GM19351 (cell line): ENCODE data around the gene NAALADL2.
A peak's percentile ranks its signal among the peaks of the same experiment; 100 is the strongest.

Source experiments
- ATAC-seq: cut with Tn5 transposase; IDR thresholded peaks from one replicate; pipeline ENCODE4 v1.9.1; 2021; ENCODE audit warnings: mild to moderate bottlenecking, moderate library complexity; ENCODE audit not compliant: unreplicated experiment

The NAALADL2 gene

DNA sequence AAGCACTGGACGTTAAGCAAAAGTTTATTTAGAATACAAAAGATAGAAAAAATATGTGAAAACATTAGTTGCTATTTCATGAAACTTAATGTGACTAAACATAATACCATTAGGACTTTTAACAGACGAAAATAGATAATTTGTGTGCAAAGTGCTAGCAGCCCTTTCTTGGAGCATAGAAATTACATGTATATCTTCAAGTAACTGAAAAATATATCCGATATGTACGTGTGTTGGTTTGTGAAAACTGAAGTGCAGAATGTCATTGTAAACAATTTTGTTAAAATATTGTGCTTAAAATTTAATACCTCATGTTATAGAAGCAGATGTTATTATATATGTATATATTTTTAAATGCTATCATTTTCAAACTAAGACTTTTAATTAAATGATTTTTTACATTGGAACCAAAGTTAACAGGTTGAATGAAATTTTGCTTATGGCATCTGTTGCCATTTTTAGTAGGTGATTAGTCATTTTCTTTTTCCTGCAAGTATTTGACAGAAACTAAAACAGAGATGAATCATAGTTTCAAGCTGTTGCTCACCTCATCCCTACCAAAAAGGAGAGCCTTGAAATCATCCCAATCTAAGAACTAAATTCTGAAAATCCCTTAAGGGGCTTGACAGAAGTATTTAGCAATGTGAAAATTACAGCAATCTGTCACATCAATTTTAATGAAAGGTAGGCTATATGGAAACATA is 334.8 kb downstream of the NAALADL2 start:
- ATAC-seq = peak; percentile 80

DNA sequence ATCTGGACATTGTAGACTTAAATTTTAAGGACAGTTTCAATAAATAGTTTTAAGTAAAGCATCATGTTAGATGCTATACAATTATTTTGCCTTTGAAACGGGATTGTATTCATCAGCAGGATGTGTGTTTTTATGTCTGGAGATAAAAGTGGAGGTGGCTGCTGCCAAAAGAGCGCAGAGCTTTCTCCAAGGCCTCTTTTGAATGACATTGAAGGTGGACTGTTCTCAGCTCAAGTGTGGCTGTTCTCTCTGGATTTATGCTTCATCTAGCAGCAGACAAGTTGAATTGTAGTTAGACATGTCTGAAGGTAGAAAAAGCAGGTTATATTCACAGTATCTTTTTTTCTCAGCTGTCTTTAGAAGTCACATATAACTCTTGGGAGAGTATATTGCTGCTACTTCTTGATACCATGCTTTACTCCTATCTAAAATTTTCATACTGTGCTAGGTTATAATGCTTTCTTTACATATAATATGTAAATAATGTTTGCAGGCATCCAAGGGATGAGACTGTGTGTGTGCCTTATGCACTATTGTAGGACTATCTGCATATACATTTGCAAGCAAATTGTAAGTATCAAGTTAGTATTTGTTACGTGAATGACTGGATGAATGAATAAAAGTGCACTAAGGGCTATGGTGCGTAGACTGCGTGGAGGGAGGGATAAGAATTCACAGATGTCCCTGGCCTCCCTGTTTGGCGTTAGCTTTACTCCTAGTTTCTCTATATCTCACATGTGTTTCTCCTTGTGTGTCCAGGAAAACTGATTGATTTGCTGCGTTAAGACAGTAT is 340.1 kb downstream of the NAALADL2 start:
- no peak for ATAC-seq

DNA sequence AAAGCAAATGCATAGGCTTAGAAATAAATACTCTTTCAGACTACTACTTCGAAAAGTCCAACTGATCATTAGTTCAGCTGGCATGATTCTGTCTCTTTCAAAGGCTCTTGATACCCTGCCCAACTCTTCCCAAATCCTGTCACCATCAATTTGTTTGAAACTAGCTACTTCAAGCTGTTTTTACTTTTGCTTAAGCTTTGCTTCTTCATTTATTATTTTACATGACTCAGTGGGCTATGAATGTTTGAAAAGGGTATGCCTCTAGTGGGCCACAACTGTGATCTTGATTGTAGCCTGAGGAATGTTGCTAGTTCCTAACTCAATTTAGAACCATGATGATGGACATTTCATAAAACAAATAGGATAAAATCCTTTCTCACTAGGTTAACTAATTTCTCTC is 340.8 kb downstream of the NAALADL2 start:
- ATAC-seq = no peak

DNA sequence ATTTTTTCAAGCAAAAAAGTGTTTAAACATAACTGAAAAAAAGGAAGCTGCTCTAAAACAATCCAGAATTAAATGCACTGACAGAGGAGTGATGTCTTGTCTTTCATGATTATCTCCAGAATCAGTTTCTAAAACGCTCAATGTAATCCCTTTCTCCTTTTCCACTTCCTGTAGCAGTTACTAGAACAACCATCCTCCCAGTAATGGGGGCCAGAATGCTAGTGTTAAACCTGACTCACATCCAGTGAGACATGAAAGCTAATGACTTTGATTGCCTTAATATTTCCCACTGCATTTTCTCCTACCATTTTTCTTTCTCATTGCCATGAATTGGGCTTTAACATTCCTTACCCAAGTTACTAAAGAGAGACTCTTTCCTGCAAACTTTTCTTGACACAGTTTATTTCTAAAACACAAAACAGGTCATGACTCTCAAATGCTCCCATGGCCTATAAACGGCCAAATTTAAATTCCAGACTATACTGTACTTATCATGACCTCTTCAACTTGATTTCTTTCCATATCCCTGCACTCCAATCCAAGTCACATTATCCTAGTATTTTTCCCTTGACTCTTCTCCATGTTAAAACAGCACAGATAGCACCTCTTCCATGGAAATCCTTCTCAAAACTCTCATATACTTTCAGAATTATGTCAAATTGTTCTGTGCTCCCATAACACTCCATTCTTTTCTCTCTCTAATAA is 341.4 kb downstream of the NAALADL2 start:
- no peak for ATAC-seq

- no peak for ATAC-seq
These were observed 348.2 kb downstream of the NAALADL2 start for GRCh38 chr3:175207361-175207760.

DNA sequence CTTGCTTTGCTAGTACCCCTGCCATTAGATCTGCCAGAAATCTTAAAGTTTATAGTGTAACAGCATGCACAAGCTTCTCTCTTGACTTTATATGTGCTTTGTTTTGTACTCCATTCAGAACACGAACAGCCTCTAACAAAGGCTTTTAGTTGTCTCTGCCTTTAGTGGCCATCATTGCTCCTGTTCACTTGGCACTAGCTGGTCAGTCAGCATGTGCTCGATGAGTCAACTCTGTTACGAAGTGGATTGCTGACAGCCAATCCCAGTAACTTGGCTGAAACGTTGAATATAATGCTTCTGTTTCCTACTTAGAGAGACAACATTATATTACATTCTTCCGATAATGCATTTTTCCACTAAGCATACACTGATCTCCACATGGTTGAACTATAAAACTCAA is 349.2 kb downstream of the NAALADL2 start:
- ATAC-seq = no peak

GRCh38 chr3:175211466-175211865 is 352.3 kb downstream of the NAALADL2 start:
- no peak for ATAC-seq

- ATAC-seq = no peak
These were observed 353.8 kb downstream of the NAALADL2 start for GRCh38 chr3:175212896-175213295.

- ATAC-seq = no peak
These were observed 355.1 kb downstream of the NAALADL2 start for GRCh38 chr3:175214216-175214615.

DNA sequence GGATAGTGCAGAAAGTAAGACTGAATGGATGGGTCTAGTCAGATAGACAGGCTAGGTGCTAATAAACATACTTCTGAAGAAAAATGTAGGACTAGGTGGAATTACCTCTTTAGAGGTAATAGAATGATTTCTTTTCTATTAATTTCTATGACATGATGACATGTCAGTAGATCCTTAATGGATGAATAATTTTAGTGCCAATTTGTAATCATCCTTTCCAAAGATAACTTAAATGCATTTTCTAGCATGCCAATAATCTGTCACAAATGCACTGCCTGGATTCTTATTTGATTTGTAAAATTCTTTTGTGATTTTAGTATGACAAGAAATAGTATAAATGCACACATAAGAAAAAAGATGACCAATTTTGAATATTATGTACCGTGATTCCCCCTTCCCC is 356.7 kb downstream of the NAALADL2 start:
- ATAC-seq = no peak

DNA sequence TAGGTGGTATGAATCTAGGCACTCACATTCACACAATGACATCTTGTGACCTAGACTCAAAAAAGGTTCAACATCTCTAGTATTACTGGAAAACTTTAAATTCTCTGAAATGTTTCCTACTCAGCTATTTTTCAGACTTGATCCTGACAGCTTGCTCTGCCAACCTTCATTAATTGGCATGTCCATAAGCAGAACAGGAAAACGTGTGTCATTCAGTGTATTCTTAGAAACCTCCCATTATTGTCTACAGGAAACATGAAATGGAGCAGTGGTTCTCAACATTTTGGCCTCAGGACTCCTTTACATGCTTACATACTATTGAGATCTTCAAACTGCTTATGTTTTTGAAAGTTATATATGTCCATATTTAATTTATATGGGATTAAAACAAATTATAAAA is 363.2 kb downstream of the NAALADL2 start:
- ATAC-seq = no peak

GRCh38 chr3:175224051-175224450 is 364.9 kb downstream of the NAALADL2 start:
- ATAC-seq = no peak

GRCh38 chr3:175226444-175226843 is 367.3 kb downstream of the NAALADL2 start:
- no peak for ATAC-seq

GRCh38 chr3:175227126-175227525 is 368.0 kb downstream of the NAALADL2 start:
- no peak for ATAC-seq

DNA sequence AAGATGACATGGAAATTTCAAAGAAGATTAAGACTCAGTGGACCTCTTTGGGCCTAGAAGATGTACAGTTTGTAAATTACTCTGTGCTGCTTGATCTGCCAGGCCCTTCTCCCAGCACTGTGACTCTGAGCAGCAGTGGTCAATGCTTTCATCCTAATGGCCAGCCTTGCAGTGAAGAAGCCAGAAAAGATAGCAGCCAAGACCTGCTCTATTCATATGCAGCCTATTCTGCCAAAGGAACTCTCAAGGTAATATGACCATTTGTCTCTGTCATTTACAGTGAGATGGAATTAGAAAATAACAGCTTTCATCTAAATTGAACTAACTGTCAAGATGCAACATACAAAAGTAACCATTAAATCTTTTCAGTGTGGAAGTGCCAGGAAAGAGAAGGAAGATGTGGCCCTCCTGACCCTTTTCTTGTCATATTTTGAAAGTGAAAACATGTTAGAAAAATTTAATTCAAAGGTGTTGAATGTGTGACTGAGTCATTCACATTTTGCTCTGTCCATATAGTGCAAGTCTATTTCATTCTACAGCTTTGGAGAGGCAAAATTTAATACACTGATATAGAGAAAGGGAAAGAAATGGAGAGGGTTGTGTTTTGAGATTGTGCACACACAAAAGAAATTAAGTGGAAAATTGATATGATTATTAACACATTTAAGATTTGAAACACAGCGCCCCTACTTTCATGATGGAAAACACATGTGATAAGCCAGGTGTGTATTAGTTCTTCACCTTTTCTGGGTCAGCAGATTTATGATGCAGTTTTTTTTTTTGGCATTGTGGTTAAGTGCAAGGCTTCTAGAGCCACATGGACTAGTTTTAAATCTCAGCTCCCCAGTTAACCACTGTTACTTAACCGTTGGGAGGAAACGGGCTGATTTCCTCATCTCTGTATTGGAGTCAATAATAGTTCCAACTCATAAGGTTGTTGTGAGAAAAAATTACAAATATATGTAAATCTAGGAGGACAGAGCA is 375.1 kb downstream of the NAALADL2 start:
- no peak for ATAC-seq

DNA sequence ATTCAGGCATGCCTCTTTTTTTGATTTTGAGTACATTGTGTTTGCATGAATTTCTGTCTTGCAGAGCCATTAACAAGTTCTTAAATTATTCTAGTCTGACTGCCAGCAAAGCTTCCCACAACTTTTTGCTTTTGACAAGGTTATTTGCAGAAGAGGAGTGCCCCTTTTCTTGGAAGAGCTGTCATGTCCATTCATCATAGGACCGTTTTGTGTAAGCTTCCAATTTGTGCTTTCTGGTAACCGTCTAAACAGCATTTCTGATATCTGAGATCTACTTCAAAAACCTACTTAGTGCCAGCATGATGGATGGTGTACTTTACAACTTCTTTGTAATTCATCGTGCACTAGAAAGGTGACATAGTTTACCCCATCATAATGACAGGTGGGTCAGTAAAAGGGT is 379.7 kb downstream of the NAALADL2 start:
- ATAC-seq = no peak

DNA sequence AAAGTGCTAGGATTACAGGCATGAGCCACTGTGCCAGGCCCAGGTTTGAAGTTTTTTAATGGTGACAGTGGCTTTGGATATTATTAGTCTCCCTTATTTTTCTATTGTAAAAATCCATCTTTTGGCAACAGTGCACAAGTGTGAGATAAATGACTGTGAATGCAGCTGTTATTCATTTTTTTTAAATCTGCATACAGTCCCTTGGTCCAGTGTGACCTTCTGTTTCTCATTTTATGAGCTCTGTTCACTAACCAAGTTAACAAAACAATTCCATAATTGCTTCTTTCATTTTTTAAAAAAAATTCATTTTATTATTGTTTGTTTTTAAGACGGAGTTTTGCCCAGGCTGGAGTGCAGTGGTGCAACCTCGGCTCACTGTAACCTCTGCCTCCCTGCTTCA is 381.8 kb downstream of the NAALADL2 start:
- ATAC-seq = no peak

DNA sequence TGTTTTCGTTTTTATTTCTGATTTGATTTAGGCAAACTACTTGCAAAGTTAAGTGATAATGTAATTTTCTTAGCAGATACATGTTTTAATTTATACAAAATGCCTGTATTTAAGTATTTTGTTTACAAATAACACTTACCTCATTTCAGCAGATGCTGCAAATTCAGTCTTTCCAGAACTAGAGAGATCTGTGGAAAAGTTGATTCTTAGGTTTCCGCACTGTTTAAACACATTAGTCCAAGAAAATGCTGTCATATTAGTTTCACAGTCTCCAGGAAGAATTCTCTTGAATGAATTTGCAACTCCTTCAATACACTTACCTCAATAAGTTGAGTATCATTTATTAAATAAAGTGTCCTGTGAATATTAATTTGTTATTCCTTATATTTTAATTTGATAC is 383.1 kb downstream of the NAALADL2 start:
- no peak for ATAC-seq

DNA sequence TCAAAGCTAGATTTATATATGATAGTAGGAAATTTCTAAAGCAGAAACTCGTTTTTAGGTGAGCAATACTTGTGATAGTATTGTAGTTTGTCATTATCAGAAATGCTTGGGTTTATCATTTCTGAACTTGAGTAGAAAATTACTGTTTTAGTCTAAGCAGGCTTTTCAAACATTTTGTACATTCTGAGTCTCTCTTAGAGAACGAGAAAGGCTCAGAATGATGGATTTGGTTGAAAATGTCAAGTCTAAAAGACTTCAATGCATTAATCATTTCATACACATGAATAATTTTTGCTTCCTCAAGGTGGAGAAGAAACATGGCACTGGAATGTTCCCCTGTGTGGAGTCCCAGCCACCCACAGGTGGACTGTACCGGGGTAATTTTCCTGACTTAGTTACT is 387.1 kb downstream of the NAALADL2 start:
- ATAC-seq = no peak

GRCh38 chr3:175246766-175247165 is 387.6 kb downstream of the NAALADL2 start:
- no peak for ATAC-seq

DNA sequence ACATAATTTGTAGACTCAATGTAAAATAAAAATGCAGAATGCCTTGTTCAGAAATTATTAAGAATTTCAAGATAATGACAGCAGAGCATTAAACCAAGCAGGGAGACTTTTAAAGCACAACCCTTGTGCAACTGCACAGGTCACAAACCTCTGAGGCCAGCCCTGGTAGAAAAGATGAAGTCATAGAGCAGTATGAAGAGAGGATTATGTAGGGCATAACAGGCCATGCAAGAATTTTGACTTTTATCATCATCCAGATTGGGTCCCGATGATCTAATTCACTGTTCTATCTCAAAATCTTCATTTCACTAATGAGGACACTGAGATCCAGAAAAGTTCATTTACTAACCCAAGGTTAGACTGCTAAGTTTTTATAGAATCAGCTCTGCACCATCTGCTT is 388.5 kb downstream of the NAALADL2 start:
- no peak for ATAC-seq
